HFF-Myc (cell line): ENCODE data around the gene TMEFF2.
A peak's percentile ranks its signal among the peaks of the same experiment; 100 is the strongest.

Source experiments
- DNase-seq: peaks from one replicate; pipeline ENCODE4 v3.0.0-alpha.2; 2011; ENCODE audit warnings: low read depth; ENCODE audit errors: extremely low read depth
- H3K4me3 ChIP-seq: replicated peaks from 2 replicates; pipeline ENCODE4 v1.5.1; 2011; ENCODE audit warnings: low read depth, mild to moderate bottlenecking, control low read depth, low read length
- CTCF ChIP-seq: IDR thresholded peaks from 2 replicates; pipeline ENCODE4 v1.5.1; 2012; ENCODE audit warnings: mild to moderate bottlenecking, low read depth, low read length, control low read depth; ENCODE audit errors: missing control alignments

Gene TMEFF2, protein sequence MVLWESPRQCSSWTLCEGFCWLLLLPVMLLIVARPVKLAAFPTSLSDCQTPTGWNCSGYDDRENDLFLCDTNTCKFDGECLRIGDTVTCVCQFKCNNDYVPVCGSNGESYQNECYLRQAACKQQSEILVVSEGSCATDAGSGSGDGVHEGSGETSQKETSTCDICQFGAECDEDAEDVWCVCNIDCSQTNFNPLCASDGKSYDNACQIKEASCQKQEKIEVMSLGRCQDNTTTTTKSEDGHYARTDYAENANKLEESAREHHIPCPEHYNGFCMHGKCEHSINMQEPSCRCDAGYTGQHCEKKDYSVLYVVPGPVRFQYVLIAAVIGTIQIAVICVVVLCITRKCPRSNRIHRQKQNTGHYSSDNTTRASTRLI

GRCh38 chr2:192194866-192195547 is at the start of gene TMEFF2:
Gene TMEFF2 (minus strand): TSS chr2:192194933. CDS start chr2:192194524, 409 bp downstream.
- DNase-seq: no peak
- peak; percentile 24 for TF ChIP-seq CTCF

GRCh38 chr2:192243488-192243887 is 48.8 kb upstream of the TMEFF2 start:
- no peak overlapping the region for H3K4me3 ChIP-seq
- peak; percentile 19 for DNase-seq
- no peak for TF ChIP-seq CTCF

More at GRCh38 chr2:192194866-192195547, at the start of gene TMEFF2:
- peak within 1 kb of the TSS; percentile 47 for H3K4me3 ChIP-seq

GRCh38 chr2:192236136-192236535 is 41.4 kb upstream of the TMEFF2 start:
- DNase-seq: peak; percentile 10
- TF ChIP-seq CTCF: no peak
- H3K4me3 ChIP-seq: no peak overlapping the region

GRCh38 chr2:192230889-192231453 is 36.2 kb upstream of the TMEFF2 start:
- no peak for TF ChIP-seq CTCF
- H3K4me3 ChIP-seq: no peak overlapping the region
- DNase-seq: no peak

- DNase-seq: no peak
- no peak for TF ChIP-seq CTCF
- H3K4me3 ChIP-seq: no peak overlapping the region
Observed at GRCh38 chr2:192228685-192229084, 34.0 kb upstream of the TMEFF2 start.

DNA sequence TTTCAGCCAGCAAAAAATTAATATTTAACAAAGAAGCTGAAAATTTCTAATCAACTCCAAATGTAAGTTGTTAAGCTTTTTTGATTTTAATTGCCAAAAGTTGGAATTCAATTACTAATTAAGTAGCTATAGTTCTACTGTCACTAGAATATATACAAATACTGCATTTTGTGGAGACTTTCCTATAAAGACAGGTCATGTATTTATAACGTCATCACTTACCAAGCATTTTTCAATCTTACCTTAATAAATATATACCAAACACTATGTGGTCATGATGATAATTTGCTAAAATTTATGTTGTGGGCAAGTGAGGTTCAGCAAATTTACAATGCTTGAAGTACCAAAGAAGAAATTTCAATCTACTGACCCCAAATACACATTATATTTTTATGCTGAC is 24.2 kb upstream of the TMEFF2 start:
- no peak for DNase-seq
- H3K4me3 ChIP-seq: no peak overlapping the region
- TF ChIP-seq CTCF: no peak
